Measurements from ENCODE around the gene NAPA. TPM values are rescaled to one million over a fixed set of nuclear protein-coding genes. Genes with fewer than 3 reads are reported as not detected.
A peak's percentile ranks its signal among the peaks of the same experiment; 100 is the strongest.

NAPA gene
- total and polyA plus RNA-seq, 10 of the 15 experiments (the other 5 are each of a cell fraction or from before 2014, with no cell fraction given): 8.2 to 193 (median 102) TPM

GRCh38 chr19:47503826-47504150 lies 11.1 kb downstream of the NAPA start:
- Histone ChIP-seq H3K4me3 (no peak overlapping the region), H3K36me3 (ENCODE audit: control insufficient read depth in 2 of 2, insufficient read depth in 2 of 2, low read length in 1 of 2) (peaks cover 30 to 33% of the 10 kb centered on the region in 2 experiments), H3K4me2 (ENCODE audit: control insufficient read depth, insufficient read depth) (no peak overlapping the region), H3K27ac (ENCODE audit: control insufficient read depth, insufficient read depth) (no peak overlapping the region), H3K79me2 (ENCODE audit: control insufficient read depth, insufficient read depth, low read length) (peaks cover 15% of the 10 kb centered on the region), H3K9ac (ENCODE audit: control insufficient read depth, insufficient read depth, low read length) (no peak overlapping the region), H2AFZ (ENCODE audit: control insufficient read depth, low read depth, low read length) (no peak overlapping the region), H3K9me3 (replicated peaks; ENCODE audit: control insufficient read depth, insufficient read depth, low read length) (no peaks in the 10 kb centered on the region), H3K4me1 (ENCODE audit: control insufficient read depth, insufficient read depth, low read length) (no peaks in the 10 kb centered on the region), H3K27me3 (replicated peaks in 1 of 2; ENCODE audit: control insufficient read depth in 2 of 2, insufficient read depth in 2 of 2, low read length in 1 of 2) (no peaks in the 10 kb centered on the region), H4K20me1 (ENCODE audit: control insufficient read depth, insufficient read depth) (no peaks in the 10 kb centered on the region)
- no TSS peak for BruUV-seq (replicated peaks)
- ATAC-seq (no peak), FAIRE-seq (no peak), DNase-seq (ENCODE audit: low read depth, low spot score) (no peak)
- in situ Hi-C loops (cut with MboI): no loop called here
- intact Hi-C loops (cut with micrococcal nuclease; ENCODE audit: unreplicated experiment): no loop called here
- CTCF ChIA-PET: interaction anchor here (1.0 kb wide), 1 partner anchor 194 kb away, joined by 3 read pairs; no protein-coding TSS in a partner anchor
- WGBS (ENCODE audit: insufficient coverage, insufficient replicate concordance, low lambda C conversion rate, missing lambda C conversion rate): 79% methylated on average over 5 of the region's 5 CpGs
- RAD21 ChIA-PET (ENCODE audit: unreplicated experiment): no interaction called here
- SMC1A ChIA-PET (ENCODE audit: uncharacterized antibody, unreplicated experiment): no interaction called here
- POLR2A ChIA-PET: no interaction called here
- TF ChIP-seq BCL3 (IDR thresholded peaks at IDR 0.05; ENCODE audit: borderline replicate concordance, insufficient read depth, low read depth, low read length, poor library complexity, severe bottlenecking): no peak

- H3K4me1 ChIP-seq (ENCODE audit: control insufficient read depth, insufficient read depth, low read length): no peaks in the 10 kb centered on the region
- DNase-seq (ENCODE audit: low read depth, low spot score) (no peak), FAIRE-seq (no peak), ATAC-seq (no peak)
- H2AFZ ChIP-seq (ENCODE audit: control insufficient read depth, low read depth, low read length): no peak overlapping the region
- H3K27ac ChIP-seq (ENCODE audit: control insufficient read depth, insufficient read depth): no peak overlapping the region
- CTCF ChIA-PET: interaction anchor here (1.0 to 1.3 kb wide), 2 partner anchors 19 to 195 kb away, joined by 3 to 6 read pairs; partner anchors contain the start of gene KPTN
- H3K27me3 ChIP-seq (replicated peaks in 1 of 2; ENCODE audit: control insufficient read depth in 2 of 2, insufficient read depth in 2 of 2, low read length in 1 of 2): no peaks in the 10 kb centered on the region
- no peaks in the 10 kb centered on the region for H4K20me1 ChIP-seq (ENCODE audit: control insufficient read depth, insufficient read depth)
- H3K36me3 ChIP-seq (ENCODE audit: control insufficient read depth in 2 of 2, insufficient read depth in 2 of 2, low read length in 1 of 2): peaks cover 33 to 34% of the 10 kb centered on the region in 2 experiments
- 96% methylated on average over 12 of the region's 13 CpGs for WGBS (ENCODE audit: insufficient coverage, insufficient replicate concordance, low lambda C conversion rate, missing lambda C conversion rate)
- no peak overlapping the region for H3K4me3 ChIP-seq
- no peak overlapping the region for H3K4me2 ChIP-seq (ENCODE audit: control insufficient read depth, insufficient read depth)
- no peak overlapping the region for H3K9ac ChIP-seq (ENCODE audit: control insufficient read depth, insufficient read depth, low read length)
- POLR2A ChIA-PET: interaction anchor here (0.6 kb wide), 1 partner anchor 12 kb away, joined by 3 read pairs; no protein-coding TSS in a partner anchor
- SMC1A ChIA-PET (ENCODE audit: uncharacterized antibody, unreplicated experiment): no interaction called here
- no peaks in the 10 kb centered on the region for H3K9me3 ChIP-seq (replicated peaks; ENCODE audit: control insufficient read depth, insufficient read depth, low read length)
- intact Hi-C loops (cut with micrococcal nuclease; ENCODE audit: unreplicated experiment) (no loop called here), in situ Hi-C loops (cut with MboI) (no loop called here)
- RAD21 ChIA-PET (ENCODE audit: unreplicated experiment): no interaction called here
- BruUV-seq (replicated peaks): no TSS peak
- H3K79me2 ChIP-seq (ENCODE audit: control insufficient read depth, insufficient read depth, low read length): peaks cover 10% of the 10 kb centered on the region
- TF ChIP-seq POLR2A (IDR thresholded peaks at IDR 0.05; ENCODE audit: low read depth, low read length): 0 out of 2 replicates have a peak, but pooled peaks have one; percentile 27
- TF ChIP-seq, protein P1, sequence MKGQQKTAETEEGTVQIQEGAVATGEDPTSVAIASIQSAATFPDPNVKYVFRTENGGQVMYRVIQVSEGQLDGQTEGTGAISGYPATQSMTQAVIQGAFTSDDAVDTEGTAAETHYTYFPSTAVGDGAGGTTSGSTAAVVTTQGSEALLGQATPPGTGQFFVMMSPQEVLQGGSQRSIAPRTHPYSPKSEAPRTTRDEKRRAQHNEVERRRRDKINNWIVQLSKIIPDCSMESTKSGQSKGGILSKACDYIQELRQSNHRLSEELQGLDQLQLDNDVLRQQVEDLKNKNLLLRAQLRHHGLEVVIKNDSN (IDR thresholded peaks at IDR 0.05; ENCODE audit: borderline replicate concordance, extremely low read length, insufficient read depth, low read depth, low read length): no peak
- TF ChIP-seq MEF2A (IDR thresholded peaks at IDR 0.05; ENCODE audit: insufficient read depth, low read depth, low read length): no peak
- TF ChIP-seq HDGF (IDR thresholded peaks at IDR 0.05): no peak
- TF ChIP-seq SIN3A (IDR thresholded peaks at IDR 0.05; ENCODE audit: low read depth, low read length): no peak
- TF ChIP-seq EED (IDR thresholded peaks at IDR 0.05; ENCODE audit: low read depth): no peak
- TF ChIP-seq POLR2AphosphoS5 (IDR thresholded peaks at IDR 0.05; ENCODE audit: low read length): peak; percentile 59; the same call in 1 of the 2 replicates
- no peak for TF ChIP-seq IRF4 (IDR thresholded peaks at IDR 0.05; ENCODE audit: low read depth, low read length)
- no peak for TF ChIP-seq SUZ12 (IDR thresholded peaks at IDR 0.05; ENCODE audit: unreplicated experiment)
- TF ChIP-seq PAX8 (IDR thresholded peaks at IDR 0.05): no peak
- no peak for TF ChIP-seq RCOR1 (conservative IDR thresholded peaks at IDR 0.05; ENCODE audit: low read depth, low read length)
- TF ChIP-seq, protein P2, sequence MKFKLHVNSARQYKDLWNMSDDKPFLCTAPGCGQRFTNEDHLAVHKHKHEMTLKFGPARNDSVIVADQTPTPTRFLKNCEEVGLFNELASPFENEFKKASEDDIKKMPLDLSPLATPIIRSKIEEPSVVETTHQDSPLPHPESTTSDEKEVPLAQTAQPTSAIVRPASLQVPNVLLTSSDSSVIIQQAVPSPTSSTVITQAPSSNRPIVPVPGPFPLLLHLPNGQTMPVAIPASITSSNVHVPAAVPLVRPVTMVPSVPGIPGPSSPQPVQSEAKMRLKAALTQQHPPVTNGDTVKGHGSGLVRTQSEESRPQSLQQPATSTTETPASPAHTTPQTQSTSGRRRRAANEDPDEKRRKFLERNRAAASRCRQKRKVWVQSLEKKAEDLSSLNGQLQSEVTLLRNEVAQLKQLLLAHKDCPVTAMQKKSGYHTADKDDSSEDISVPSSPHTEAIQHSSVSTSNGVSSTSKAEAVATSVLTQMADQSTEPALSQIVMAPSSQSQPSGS (IDR thresholded peaks at IDR 0.05; ENCODE audit: low read length): no peak
These were observed 11.6 kb downstream of the NAPA start for GRCh38 chr19:47503130-47503825.

Data from GM12878 (cell line).